HG02840 (cell line): Measurements from ENCODE around the gene PTF1A.
"Not testable (repeated sequence)": the region's sequence is repeated elsewhere in the genome, so short reads cannot be mapped to it uniquely, and the experiment has no call there.

Source experiments
- ATAC-seq: cut with Tn5 transposase; IDR thresholded peaks from one replicate; pipeline ENCODE4 v1.9.1; 2021; ENCODE audit warnings: mild to moderate bottlenecking, moderate library complexity, moderate number of reproducible peaks; ENCODE audit not compliant: unreplicated experiment, low FRiP score

Gene PTF1A

GRCh38 chr10:23203369-23204325 lies 11.5 kb downstream of the PTF1A start:
- no peak for ATAC-seq

- no peak for ATAC-seq
These were observed 12.7 kb downstream of the PTF1A start for GRCh38 chr10:23204773-23205172.

GRCh38 chr10:23205972-23206642 lies 14.0 kb downstream of the PTF1A start:
- no peak for ATAC-seq

- no peak for ATAC-seq
These were observed 25.4 kb downstream of the PTF1A start for GRCh38 chr10:23217471-23217870.

GRCh38 chr10:23230582-23230981 lies 38.5 kb downstream of the PTF1A start:
- ATAC-seq = no peak

GRCh38 chr10:23238015-23238414 lies 45.9 kb downstream of the PTF1A start:
- ATAC-seq = no peak

- not testable (repeated sequence) for ATAC-seq
These were observed 49.7 kb downstream of the PTF1A start for GRCh38 chr10:23241779-23242178.
